ENCODE data around the gene GABRB3.
A peak's percentile ranks its signal among the peaks of the same experiment; 100 is the strongest.

GABRB3 gene

GRCh38 chr15:26673445-26673844 lies 99.4 kb downstream of the GABRB3 start:
- DNase-seq: no peak

GRCh38 chr15:26670116-26670515 lies 102.8 kb downstream of the GABRB3 start:
- no peak for DNase-seq

GRCh38 chr15:26667222-26667988 lies 105.5 kb downstream of the GABRB3 start:
- DNase-seq: no peak

GRCh38 chr15:26665957-26666791 lies 106.7 kb downstream of the GABRB3 start:
- no peak for DNase-seq

- DNase-seq: peak; percentile 74 to 88
Observed at GRCh38 chr15:26662283-26662682, 110.6 kb downstream of the GABRB3 start.

- DNase-seq: no peak
Observed at GRCh38 chr15:26661748-26662147, 111.1 kb downstream of the GABRB3 start.

GRCh38 chr15:26661107-26661506 lies 111.8 kb downstream of the GABRB3 start:
- DNase-seq: no peak

- DNase-seq: peak; percentile 59 to 73
Observed at GRCh38 chr15:26660241-26660640, 112.6 kb downstream of the GABRB3 start.

GRCh38 chr15:26658290-26658689 lies 114.6 kb downstream of the GABRB3 start:
- no peak for DNase-seq

GRCh38 chr15:26656080-26656479 lies 116.8 kb downstream of the GABRB3 start:
- DNase-seq: no peak

- DNase-seq: no peak
Observed at GRCh38 chr15:26651909-26652308, 121.0 kb downstream of the GABRB3 start.

GRCh38 chr15:26648676-26649075 lies 124.2 kb downstream of the GABRB3 start:
- DNase-seq: no peak

- no peak for DNase-seq
Observed at GRCh38 chr15:26644948-26645347, 127.9 kb downstream of the GABRB3 start.

- DNase-seq: no peak
Observed at GRCh38 chr15:26641144-26641543, 131.7 kb downstream of the GABRB3 start.

- no peak for DNase-seq
Observed at GRCh38 chr15:26640601-26641000, 132.3 kb downstream of the GABRB3 start.

GRCh38 chr15:26639966-26640365 lies 132.9 kb downstream of the GABRB3 start:
- DNase-seq: no peak

- DNase-seq: no peak
Observed at GRCh38 chr15:26635614-26636013, 137.3 kb downstream of the GABRB3 start.

GRCh38 chr15:26635105-26635504 lies 137.8 kb downstream of the GABRB3 start:
- DNase-seq: no peak

GRCh38 chr15:26634319-26634718 lies 138.5 kb downstream of the GABRB3 start:
- DNase-seq: no peak

- DNase-seq: peak in 1 of 2 experiments; percentile 5
Observed at GRCh38 chr15:26632500-26632899, 140.4 kb downstream of the GABRB3 start.

- DNase-seq: no peak
Observed at GRCh38 chr15:26631894-26632293, 141.0 kb downstream of the GABRB3 start.

GRCh38 chr15:26630857-26631256 lies 142.0 kb downstream of the GABRB3 start:
- no peak for DNase-seq

GRCh38 chr15:26628879-26629529 lies 143.9 kb downstream of the GABRB3 start:
- peak; percentile 94 to 96 for DNase-seq

- DNase-seq: peak; percentile 49 to 77
Observed at GRCh38 chr15:26628071-26628470, 144.8 kb downstream of the GABRB3 start.
